Measurements from ENCODE around the gene MAP3K20.

Gene MAP3K20

DNA sequence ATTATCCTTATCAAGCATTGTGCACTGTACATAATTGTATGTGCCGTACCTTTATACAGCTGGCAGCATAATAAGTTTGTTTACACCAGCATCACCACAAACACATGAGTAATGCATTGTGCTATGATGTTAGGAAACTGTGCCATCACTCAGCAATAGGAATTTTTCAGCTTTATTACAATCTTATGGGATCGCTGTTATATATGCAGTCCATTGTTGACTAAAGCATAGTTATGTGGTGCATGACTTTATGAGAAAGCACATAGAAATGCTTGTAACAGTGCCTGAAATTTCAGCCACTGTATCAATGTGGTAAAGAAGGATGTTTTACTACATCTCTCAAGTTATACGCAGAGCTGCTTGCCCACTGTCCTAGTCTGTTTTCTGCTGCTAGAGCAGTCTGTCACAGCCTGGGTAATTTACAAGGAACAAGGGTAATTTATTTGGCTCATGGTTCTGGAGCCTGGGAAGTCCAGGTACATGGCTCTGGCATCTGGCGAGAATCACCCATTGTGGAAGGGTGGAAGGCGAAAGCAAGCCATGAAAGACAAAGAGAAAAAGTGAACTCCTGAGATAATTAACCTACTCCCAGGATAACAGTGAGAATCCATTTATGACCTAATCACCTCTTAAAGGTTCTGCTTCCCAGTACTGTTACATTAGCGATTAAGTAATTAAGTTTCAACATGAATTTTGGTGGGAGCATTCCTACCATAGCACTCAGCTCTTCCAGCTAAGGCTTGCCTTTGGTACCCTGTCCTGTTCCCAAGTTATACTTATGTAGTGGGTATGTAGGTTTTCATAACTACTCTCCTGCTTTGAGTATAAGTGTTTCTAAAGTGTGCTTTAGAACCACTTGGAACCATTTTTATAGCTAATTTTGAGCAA, 4.6 kb downstream of the MAP3K20 start:
- no peak overlapping the region for H3K27ac ChIP-seq (ENCODE audit: low read length)
- no peaks in the 10 kb centered on the region for H3K9me3 ChIP-seq (ENCODE audit: insufficient read depth, low read length, severe bottlenecking)
- H3K9ac ChIP-seq (ENCODE audit: low read depth, low read length), result no peak overlapping the region
- no peak overlapping the region for H3K4me2 ChIP-seq (ENCODE audit: insufficient read depth, low read length)
- H4K20me1 ChIP-seq (ENCODE audit: insufficient read depth, low read length), result peaks cover 32% of the 10 kb centered on the region; the same call in 1 of the 2 replicates
- no peak overlapping the region for H3K4me3 ChIP-seq (ENCODE audit: low read depth in 1 of 2, low read length in 2 of 2)
- peaks cover 80% of the 10 kb centered on the region for H3K79me2 ChIP-seq (ENCODE audit: insufficient read depth, low read length)
- H2AFZ ChIP-seq (ENCODE audit: low read depth, low read length), result no peak overlapping the region
- peaks cover 24% of the 10 kb centered on the region for H3K4me1 ChIP-seq (ENCODE audit: insufficient read depth, low read length)
- no peak for TF ChIP-seq EZH2 (IDR thresholded peaks at IDR 0.05; ENCODE audit: borderline replicate concordance, low read depth, low read length, severe bottlenecking)
- TF ChIP-seq, protein P1, sequence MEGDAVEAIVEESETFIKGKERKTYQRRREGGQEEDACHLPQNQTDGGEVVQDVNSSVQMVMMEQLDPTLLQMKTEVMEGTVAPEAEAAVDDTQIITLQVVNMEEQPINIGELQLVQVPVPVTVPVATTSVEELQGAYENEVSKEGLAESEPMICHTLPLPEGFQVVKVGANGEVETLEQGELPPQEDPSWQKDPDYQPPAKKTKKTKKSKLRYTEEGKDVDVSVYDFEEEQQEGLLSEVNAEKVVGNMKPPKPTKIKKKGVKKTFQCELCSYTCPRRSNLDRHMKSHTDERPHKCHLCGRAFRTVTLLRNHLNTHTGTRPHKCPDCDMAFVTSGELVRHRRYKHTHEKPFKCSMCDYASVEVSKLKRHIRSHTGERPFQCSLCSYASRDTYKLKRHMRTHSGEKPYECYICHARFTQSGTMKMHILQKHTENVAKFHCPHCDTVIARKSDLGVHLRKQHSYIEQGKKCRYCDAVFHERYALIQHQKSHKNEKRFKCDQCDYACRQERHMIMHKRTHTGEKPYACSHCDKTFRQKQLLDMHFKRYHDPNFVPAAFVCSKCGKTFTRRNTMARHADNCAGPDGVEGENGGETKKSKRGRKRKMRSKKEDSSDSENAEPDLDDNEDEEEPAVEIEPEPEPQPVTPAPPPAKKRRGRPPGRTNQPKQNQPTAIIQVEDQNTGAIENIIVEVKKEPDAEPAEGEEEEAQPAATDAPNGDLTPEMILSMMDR (IDR thresholded peaks at IDR 0.05; ENCODE audit: borderline replicate concordance, extremely low read depth, low read length, poor library complexity, severe bottlenecking), result no peak
- H3K27me3 ChIP-seq (ENCODE audit: insufficient read depth, low read length, poor library complexity), result no peaks in the 10 kb centered on the region
- no peaks in the 10 kb centered on the region for H3K36me3 ChIP-seq (ENCODE audit: insufficient read depth, low read length)
- ATAC-seq (ENCODE audit: insufficient read depth, low read depth), result no peak
- DNase-seq, result no peak

DNA sequence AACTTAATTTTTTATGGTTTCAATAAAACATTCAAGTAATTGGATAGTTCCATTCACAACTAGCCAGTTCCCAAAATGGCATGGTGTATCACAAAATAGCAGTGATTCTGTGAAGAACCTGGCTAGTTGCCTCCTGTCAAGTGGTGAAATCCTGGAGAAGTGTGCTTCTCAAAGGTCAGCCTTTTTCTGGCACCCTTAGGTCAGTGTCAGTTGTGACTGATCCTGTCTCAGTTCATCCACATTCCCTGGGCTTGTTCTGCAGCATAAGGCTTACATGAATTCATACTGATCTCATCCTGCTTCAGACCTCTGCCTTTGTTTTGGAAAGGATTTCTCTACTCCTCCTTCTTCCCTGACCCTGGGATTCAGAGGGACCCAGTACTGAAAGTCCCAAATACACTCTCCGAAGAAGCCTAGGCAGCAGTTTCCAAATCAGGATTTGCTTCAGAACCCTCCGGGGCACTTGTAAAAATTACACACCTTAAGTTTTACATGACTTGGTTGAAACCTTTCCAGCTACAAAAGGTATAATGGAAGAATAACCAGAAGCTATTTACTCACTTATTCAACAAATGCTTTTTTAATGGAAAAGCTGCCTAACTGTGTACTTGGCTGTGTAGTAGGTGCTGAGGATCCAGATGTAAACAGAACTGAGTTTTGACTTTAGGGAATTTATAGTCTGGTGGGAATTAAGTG, 11.0 kb downstream of the MAP3K20 start:
- H4K20me1 ChIP-seq (ENCODE audit: insufficient read depth, low read length), result peaks cover 21% of the 10 kb centered on the region; the same call in 1 of the 2 replicates

DNA sequence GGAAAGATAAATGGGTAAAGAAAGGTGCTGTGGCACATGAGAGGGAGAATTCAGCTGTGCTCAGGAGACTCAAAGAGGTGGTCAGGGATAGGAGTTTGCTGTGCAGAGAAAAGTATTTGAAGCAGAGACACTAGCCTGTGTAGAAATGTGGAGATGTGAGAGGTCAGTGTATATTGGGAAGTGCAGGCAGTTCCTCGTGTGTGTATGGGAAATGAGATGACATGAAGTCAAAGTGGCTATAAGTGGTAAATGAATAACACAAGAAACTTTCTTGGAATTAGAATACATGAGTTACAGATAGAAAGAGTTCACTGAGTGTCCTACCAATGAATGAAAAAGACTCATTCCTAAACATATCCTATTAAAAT, 11.6 kb downstream of the MAP3K20 start:
- ATAC-seq (ENCODE audit: insufficient read depth, low read depth) (no peak), DNase-seq (no peak)
- Histone ChIP-seq H3K27me3 (ENCODE audit: insufficient read depth, low read length, poor library complexity) (no peaks in the 10 kb centered on the region), H3K9ac (ENCODE audit: low read depth, low read length) (no peak overlapping the region), H3K79me2 (ENCODE audit: insufficient read depth, low read length) (peaks cover 44% of the 10 kb centered on the region), H3K9me3 (ENCODE audit: insufficient read depth, low read length, severe bottlenecking) (no peaks in the 10 kb centered on the region), H3K4me3 (ENCODE audit: low read depth in 1 of 2, low read length in 2 of 2) (no peak overlapping the region), H3K36me3 (ENCODE audit: insufficient read depth, low read length) (peaks cover 15% of the 10 kb centered on the region), H4K20me1 (ENCODE audit: insufficient read depth, low read length) (peaks cover 16% of the 10 kb centered on the region; the same call in 1 of the 2 replicates), H3K27ac (ENCODE audit: low read length) (no peak overlapping the region), H3K4me1 (ENCODE audit: insufficient read depth, low read length) (no peaks in the 10 kb centered on the region), H3K4me2 (ENCODE audit: insufficient read depth, low read length) (no peak overlapping the region), H2AFZ (ENCODE audit: low read depth, low read length) (no peak overlapping the region)
- TF ChIP-seq, protein P1 (IDR thresholded peaks at IDR 0.05; ENCODE audit: borderline replicate concordance, extremely low read depth, low read length, poor library complexity, severe bottlenecking), result no peak

More for the DNA sequence above, 11.0 kb downstream of the MAP3K20 start:
- Histone ChIP-seq H3K79me2 (ENCODE audit: insufficient read depth, low read length) (peaks cover 49% of the 10 kb centered on the region), H3K4me1 (ENCODE audit: insufficient read depth, low read length) (no peaks in the 10 kb centered on the region), H3K27me3 (ENCODE audit: insufficient read depth, low read length, poor library complexity) (no peaks in the 10 kb centered on the region), H3K36me3 (ENCODE audit: insufficient read depth, low read length) (peaks cover 12% of the 10 kb centered on the region), H3K9me3 (ENCODE audit: insufficient read depth, low read length, severe bottlenecking) (no peaks in the 10 kb centered on the region), H3K9ac (ENCODE audit: low read depth, low read length) (no peak overlapping the region), H3K27ac (ENCODE audit: low read length) (no peak overlapping the region), H2AFZ (ENCODE audit: low read depth, low read length) (no peak overlapping the region), H3K4me3 (ENCODE audit: low read depth in 1 of 2, low read length in 2 of 2) (no peak overlapping the region), H3K4me2 (ENCODE audit: insufficient read depth, low read length) (no peak overlapping the region)
- ATAC-seq (ENCODE audit: insufficient read depth, low read depth) (no peak), DNase-seq (no peak)
- no peak for TF ChIP-seq EZH2 (IDR thresholded peaks at IDR 0.05; ENCODE audit: borderline replicate concordance, low read depth, low read length, severe bottlenecking)
- TF ChIP-seq, protein P1 (IDR thresholded peaks at IDR 0.05; ENCODE audit: borderline replicate concordance, extremely low read depth, low read length, poor library complexity, severe bottlenecking), result no peak

Measured in DND-41 (cell line).